DOHH2 (cell line): ENCODE measurements around the gene NDUFA8.

ENCODE experiments used
- H3F3A ChIP-seq: fragments of 200-600 bp; sonication (generic), shearing (Covaris generic); 2 replicates; pipeline ENCODE4 v1.6.0; 2016; ENCODE audit warnings: antibody characterized with exemption, mild to moderate bottlenecking; ENCODE audit not compliant: control insufficient read depth, insufficient read depth
- H3K27ac ChIP-seq: fragments of 200-600 bp; sonication (generic); 2 replicates; pipeline ENCODE4 v1.5.1; 2014; ENCODE audit warnings: low read depth, mild to moderate bottlenecking, low read length, moderate library complexity
- H3K27me3 ChIP-seq: fragments of 200-600 bp; sonication (generic); 2 replicates; pipeline ENCODE4 v1.6.1; 2014; ENCODE audit warnings: mild to moderate bottlenecking, low read length, mixed read lengths; ENCODE audit not compliant: control insufficient read depth
- H3K36me3 ChIP-seq: fragments of 200-600 bp; sonication (generic); 2 replicates; pipeline ENCODE4 v1.6.1; 2014; ENCODE audit warnings: mild to moderate bottlenecking, low read length, moderate library complexity, mixed read lengths; ENCODE audit not compliant: control insufficient read depth
- H3K4me1 ChIP-seq: fragments of 200-600 bp; sonication (generic); 2 replicates; pipeline ENCODE4 v1.6.1; 2014; ENCODE audit warnings: mild to moderate bottlenecking, low read length, mixed read lengths; ENCODE audit not compliant: control insufficient read depth
- H3K4me2 ChIP-seq: fragments of 200-600 bp; sonication (generic); 2 replicates; pipeline ENCODE4 v1.6.0; 2014; ENCODE audit warnings: mild to moderate bottlenecking, low read length, moderate library complexity
- H3K4me3 ChIP-seq: fragments of 200-600 bp; sonication (generic); 2 replicates; pipeline ENCODE4 v1.5.1; 2014; ENCODE audit warnings: mild to moderate bottlenecking, low read length, mixed read lengths
- H3K79me2 ChIP-seq: fragments of 200-600 bp; sonication (generic); 2 replicates; pipeline ENCODE4 v1.6.1; 2014; ENCODE audit warnings: mild to moderate bottlenecking, low read length, mixed read lengths; ENCODE audit not compliant: control insufficient read depth
- H3K9me2 ChIP-seq: fragments of 200-600 bp; sonication (generic); replicated peaks from 2 replicates; pipeline ENCODE4 v1.6.1; 2014; ENCODE audit warnings: mild to moderate bottlenecking, low read length, mixed read lengths; ENCODE audit not compliant: control insufficient read depth
- H3K9me3 ChIP-seq: fragments of 200-600 bp; sonication (generic); 2 replicates; pipeline ENCODE4 v1.6.1; 2014; ENCODE audit warnings: antibody characterized with exemption, low read length, mixed read lengths; ENCODE audit not compliant: control insufficient read depth, insufficient read depth
- H4K20me1 ChIP-seq: fragments of 200-600 bp; sonication (generic); 2 replicates; pipeline ENCODE4 v1.6.0; 2014; ENCODE audit warnings: low read depth, mild to moderate bottlenecking, antibody characterized with exemption, low read length, moderate library complexity; ENCODE audit not compliant: control insufficient read depth, insufficient read depth
- EZH2phosphoT487 ChIP-seq: fragments of 200-600 bp; sonication (generic); IDR thresholded peaks from 2 replicates; pipeline ENCODE4 v1.6.1; 2017; ENCODE audit warnings: borderline replicate concordance, mild to moderate bottlenecking, antibody characterized with exemption, low read length, moderate library complexity, mixed read lengths
- TF ChIP-seq, protein P1 (sequence below): fragments of 200-600 bp; sonication (generic); IDR thresholded peaks from one replicate; pipeline ENCODE4 v1.5.1; 2014; ENCODE audit warnings: antibody characterized with exemption, mild to moderate bottlenecking, low read depth, low read length; ENCODE audit not compliant: poor library complexity, severe bottlenecking

The NDUFA8 gene

DNA sequence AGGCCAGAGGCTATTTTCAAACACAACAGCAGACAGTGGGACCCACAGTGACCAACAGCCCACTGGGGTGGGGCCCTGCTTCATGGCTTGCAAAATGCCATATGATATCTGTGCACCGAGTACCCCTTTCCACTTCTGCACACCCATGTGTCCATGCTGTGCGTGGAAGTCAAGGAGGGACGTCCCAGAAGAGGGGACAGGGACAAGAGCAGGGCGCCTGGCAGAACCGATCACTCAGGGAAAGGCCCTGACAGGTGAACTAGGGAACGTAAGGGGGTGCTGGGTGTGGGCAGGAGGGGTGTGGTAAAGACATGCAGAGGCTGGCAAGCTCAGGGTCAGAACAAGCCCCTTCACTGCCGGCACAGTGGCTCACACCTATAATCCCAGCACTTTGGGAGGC lies 58.8 kb downstream of the NDUFA8 start:
- Histone ChIP-seq H4K20me1 (no peaks in the 10 kb centered on the region), H3K4me2 (no peak overlapping the region)
- no peak for TF ChIP-seq EZH2phosphoT487

DNA sequence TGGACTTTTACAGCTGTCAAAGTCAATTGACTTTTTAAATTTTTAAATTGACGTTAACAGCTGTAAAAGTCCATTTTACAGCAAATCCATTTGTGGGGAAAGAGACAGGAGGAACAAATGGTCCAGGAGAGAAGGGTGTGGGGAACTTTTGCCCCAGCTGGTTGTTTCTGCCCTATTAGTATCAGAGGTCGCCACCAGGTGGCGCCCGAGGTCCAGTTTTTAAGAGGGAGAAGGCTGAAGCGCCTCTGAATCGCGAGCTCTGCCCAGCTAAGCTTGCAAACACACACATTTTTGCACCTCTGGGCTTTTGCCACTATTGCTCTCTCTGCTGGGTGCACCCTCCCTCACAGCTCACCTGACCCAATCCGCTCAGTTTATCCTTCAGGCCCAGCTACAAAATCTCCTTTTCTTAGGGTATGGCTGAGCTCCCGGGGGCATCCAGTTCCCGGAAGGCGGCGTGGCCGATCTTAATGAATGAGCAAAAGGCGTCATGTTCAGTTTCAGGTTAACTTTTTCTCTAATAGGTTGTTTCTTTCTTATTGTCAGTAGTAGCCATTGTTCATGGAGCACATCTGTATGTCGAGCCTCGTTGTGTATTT lies 60.2 kb downstream of the NDUFA8 start:
- H3K4me2 ChIP-seq: peak overlapping the region; percentile 71
- H3K27ac ChIP-seq: no peak overlapping the region
- H3K9me2 ChIP-seq: no peaks in the 10 kb centered on the region
- peaks cover 13% of the 10 kb centered on the region for H3K4me1 ChIP-seq
- no peaks in the 10 kb centered on the region for H3F3A ChIP-seq
- TF ChIP-seq EZH2phosphoT487: no peak
- TF ChIP-seq, protein P1, sequence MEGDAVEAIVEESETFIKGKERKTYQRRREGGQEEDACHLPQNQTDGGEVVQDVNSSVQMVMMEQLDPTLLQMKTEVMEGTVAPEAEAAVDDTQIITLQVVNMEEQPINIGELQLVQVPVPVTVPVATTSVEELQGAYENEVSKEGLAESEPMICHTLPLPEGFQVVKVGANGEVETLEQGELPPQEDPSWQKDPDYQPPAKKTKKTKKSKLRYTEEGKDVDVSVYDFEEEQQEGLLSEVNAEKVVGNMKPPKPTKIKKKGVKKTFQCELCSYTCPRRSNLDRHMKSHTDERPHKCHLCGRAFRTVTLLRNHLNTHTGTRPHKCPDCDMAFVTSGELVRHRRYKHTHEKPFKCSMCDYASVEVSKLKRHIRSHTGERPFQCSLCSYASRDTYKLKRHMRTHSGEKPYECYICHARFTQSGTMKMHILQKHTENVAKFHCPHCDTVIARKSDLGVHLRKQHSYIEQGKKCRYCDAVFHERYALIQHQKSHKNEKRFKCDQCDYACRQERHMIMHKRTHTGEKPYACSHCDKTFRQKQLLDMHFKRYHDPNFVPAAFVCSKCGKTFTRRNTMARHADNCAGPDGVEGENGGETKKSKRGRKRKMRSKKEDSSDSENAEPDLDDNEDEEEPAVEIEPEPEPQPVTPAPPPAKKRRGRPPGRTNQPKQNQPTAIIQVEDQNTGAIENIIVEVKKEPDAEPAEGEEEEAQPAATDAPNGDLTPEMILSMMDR: peak; percentile 80
- no peaks in the 10 kb centered on the region for H3K36me3 ChIP-seq
- peaks cover 28% of the 10 kb centered on the region for H3K27me3 ChIP-seq
- H3K79me2 ChIP-seq: no peaks in the 10 kb centered on the region
- H3K9me3 ChIP-seq: peaks cover 5% of the 10 kb centered on the region
- H3K4me3 ChIP-seq: peak overlapping the region; percentile 63
- H4K20me1 ChIP-seq: no peaks in the 10 kb centered on the region

More for the DNA sequence above, 58.8 kb downstream of the NDUFA8 start:
- Histone ChIP-seq H3K79me2 (no peaks in the 10 kb centered on the region), H3K36me3 (no peaks in the 10 kb centered on the region), H3K4me1 (peaks cover 5% of the 10 kb centered on the region; the same call in 1 of the 2 replicates), H3K27ac (no peak overlapping the region), H3K27me3 (peaks cover 20% of the 10 kb centered on the region), H3K4me3 (no peak overlapping the region), H3F3A (no peaks in the 10 kb centered on the region), H3K9me2 (no peaks in the 10 kb centered on the region), H3K9me3 (peaks cover 5% of the 10 kb centered on the region)

DNA sequence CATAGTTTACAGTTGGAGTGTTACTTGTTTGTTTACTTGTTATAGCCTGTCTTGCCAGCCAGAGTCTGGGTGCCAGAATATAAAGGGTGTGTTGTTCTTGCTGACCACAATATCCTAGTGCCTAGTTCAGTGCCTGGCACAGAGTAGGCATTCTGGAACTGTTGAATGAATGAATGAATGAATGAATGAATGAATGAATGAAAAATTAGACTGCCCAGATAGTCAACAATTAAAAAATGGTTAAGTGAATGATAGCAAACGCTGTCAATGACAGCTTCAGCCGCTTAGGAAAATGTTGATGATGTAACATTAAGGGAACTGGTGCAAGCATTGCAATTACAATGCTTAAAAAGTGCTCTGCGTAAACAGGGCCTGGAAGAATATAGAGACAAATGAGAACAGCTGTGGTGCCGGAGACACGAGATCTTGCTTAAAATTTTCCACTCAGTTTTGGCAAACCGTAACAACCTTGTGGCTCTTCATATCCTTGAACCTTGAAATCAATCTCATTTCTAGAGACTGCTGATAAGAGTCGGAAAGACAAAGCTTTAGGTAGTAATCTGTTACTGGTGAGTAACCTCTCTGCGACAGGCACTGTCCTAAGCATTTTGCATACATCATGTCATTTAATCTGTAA lies 61.8 kb downstream of the NDUFA8 start:
- Histone ChIP-seq H3K9me3 (no peaks in the 10 kb centered on the region), H3K4me3 (no peak overlapping the region), H3F3A (no peaks in the 10 kb centered on the region), H3K4me1 (peaks cover 17% of the 10 kb centered on the region), H3K79me2 (peaks cover 1% of the 10 kb centered on the region), H3K27me3 (peaks cover 28% of the 10 kb centered on the region), H3K4me2 (no peak overlapping the region), H3K9me2 (no peaks in the 10 kb centered on the region), H3K36me3 (no peaks in the 10 kb centered on the region), H4K20me1 (no peaks in the 10 kb centered on the region), H3K27ac (no peak overlapping the region)
- TF ChIP-seq EZH2phosphoT487: no peak
- TF ChIP-seq, protein P1: no peak
